Smooth muscle cell of the umbilical artery (primary cell): ENCODE measurements around the gene GFOD2. TPM values are rescaled to one million over a fixed set of nuclear protein-coding genes. Genes with fewer than 3 reads are reported as not detected.

Source experiments
- total RNA-seq: library from RNA; depleted of rRNA; stranded (reverse); fragments of >200 nt; gene quantifications from 2 replicates; pipeline ENCODE4 v1.2.3, GENCODE V29; 2014

The GFOD2 gene
- 12.5 and 20.3 TPM in 2 replicates for total RNA-seq

GRCh38 chr16:67719048-67719777 is at the start of gene GFOD2:
GFOD2 (minus strand) TSS chr16:67719316; CDS start chr16:67685715, 33,601 bp downstream.

GRCh38 chr16:67666559-67667452 is 52.3 kb downstream of the GFOD2 start, which contains the start of the genes C16orf86 and ENKD1:
C16orf86 (plus strand) TSS chr16:67666814; CDS start chr16:67666971, 157 bp downstream.
ENKD1 (minus strand) TSS chr16:67666750; CDS start chr16:67666442, 308 bp downstream.

GRCh38 chr16:67660564-67661028 is 58.5 kb downstream of the GFOD2 start, which contains the start of gene PARD6A:
PARD6A (plus strand) TSS chr16:67660960; CDS start chr16:67661039, 79 bp downstream.

GRCh38 chr16:67659675-67660563 is 59.2 kb downstream of the GFOD2 start, which contains the start of gene ACD:
ACD (minus strand) TSS chr16:67660260; CDS start chr16:67660220, 40 bp downstream.

Other genes with a start within 250 kb of the GFOD2 start
- gene ATP6V0D1, start 238.2 kb downstream of the GFOD2 start, total RNA-seq, result 104 and 140 TPM in 2 replicates
- gene AGRP, start 235.8 kb downstream of the GFOD2 start, total RNA-seq, result not detected in 2 replicates
- gene RIPOR1, start 190.5 kb downstream of the GFOD2 start, total RNA-seq, result 32.1 and 83.6 TPM in 2 replicates
- gene CTCF, start 156.8 kb downstream of the GFOD2 start, total RNA-seq, result 13.4 and 16.6 TPM in 2 replicates
- under 0.01 and 0.37 TPM in 2 replicates for gene CARMIL2, start 74.2 kb downstream of the GFOD2 start, total RNA-seq
- 11.3 and 15.8 TPM in 2 replicates for gene ACD, start 59.1 kb downstream of the GFOD2 start, total RNA-seq
- gene PARD6A, start 58.4 kb downstream of the GFOD2 start, total RNA-seq, result 0.59 and 1.2 TPM in 2 replicates
- gene ENKD1, start 52.6 kb downstream of the GFOD2 start, total RNA-seq, result 12.4 and 14.0 TPM in 2 replicates
- gene C16orf86, start 52.5 kb downstream of the GFOD2 start, total RNA-seq, result 2.2 and 5.6 TPM in 2 replicates
- gene RANBP10, start 87.2 kb upstream of the GFOD2 start, total RNA-seq, result 3.9 and 7.1 TPM in 2 replicates
- gene TSNAXIP1, start 87.6 kb upstream of the GFOD2 start, total RNA-seq, result 0.32 and 1.5 TPM in 2 replicates
- 31.1 and 35.3 TPM in 2 replicates for gene THAP11, start 123.0 kb upstream of the GFOD2 start, total RNA-seq
- 73.9 and 178 TPM in 2 replicates for gene NUTF2, start 127.6 kb upstream of the GFOD2 start, total RNA-seq
- 19.9 and 29.6 TPM in 2 replicates for gene CENPT, start 128.4 kb upstream of the GFOD2 start, total RNA-seq
- 46.9 and 83.3 TPM in 2 replicates for gene EDC4, start 153.7 kb upstream of the GFOD2 start, total RNA-seq
- gene NRN1L, start 165.6 kb upstream of the GFOD2 start, total RNA-seq, result not detected in 2 replicates
- 27.6 and 28.9 TPM in 2 replicates for gene PSKH1, start 173.9 kb upstream of the GFOD2 start, total RNA-seq
- gene CTRL, start 212.5 kb upstream of the GFOD2 start, total RNA-seq, result under 0.01 and 0.51 TPM in 2 replicates
- 22.0 and 46.3 TPM in 2 replicates for gene PSMB10, start 217.5 kb upstream of the GFOD2 start, total RNA-seq
- gene LCAT, start 224.8 kb upstream of the GFOD2 start, total RNA-seq, result 6.5 and 10.4 TPM in 2 replicates
- gene SLC12A4, start 249.3 kb upstream of the GFOD2 start, total RNA-seq, result 119 and 195 TPM in 2 replicates